IPS-NIHi7 (cell line): ENCODE measurements around the gene HMX2.

Experiments
- DNase-seq: peaks from one replicate; pipeline ENCODE4 v3.0.0; 2012; ENCODE audit warnings: mixed read lengths; ENCODE audit errors: extremely low spot score

The HMX2 gene

DNA sequence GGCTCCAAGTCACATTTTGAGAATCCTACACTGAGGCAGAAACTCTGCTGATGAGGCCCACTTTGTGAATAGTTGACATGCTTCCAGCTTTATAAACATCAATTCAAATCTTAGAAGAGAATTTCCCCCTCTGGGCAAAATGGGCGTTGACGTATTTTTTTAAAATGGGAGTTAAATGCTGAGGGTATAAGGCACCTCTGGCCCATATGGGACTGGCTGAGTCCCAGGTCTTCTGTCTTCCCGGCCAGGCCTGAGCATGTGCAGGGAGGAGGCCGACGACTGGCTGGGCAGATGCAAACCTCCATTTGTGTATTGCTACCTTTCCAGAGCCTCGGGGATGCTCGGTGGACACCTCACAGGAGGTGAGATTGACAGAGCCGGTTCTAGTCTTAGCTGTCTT, 44.0 kb downstream of the HMX2 start:
- no peak for DNase-seq

GRCh38 chr10:123194056-123194455, 46.1 kb downstream of the HMX2 start:
- no peak for DNase-seq
